DOHH2 (cell line): ENCODE measurements around the gene IPO13.

Source experiments
- H3F3A ChIP-seq: fragments of 200-600 bp; sonication (generic), shearing (Covaris generic); 2 replicates; pipeline ENCODE4 v1.6.0; 2016; ENCODE audit warnings: antibody characterized with exemption, mild to moderate bottlenecking; ENCODE audit not compliant: control insufficient read depth, insufficient read depth
- H3K27ac ChIP-seq: fragments of 200-600 bp; sonication (generic); 2 replicates; pipeline ENCODE4 v1.5.1; 2014; ENCODE audit warnings: low read depth, mild to moderate bottlenecking, low read length, moderate library complexity
- H3K27me3 ChIP-seq: fragments of 200-600 bp; sonication (generic); 2 replicates; pipeline ENCODE4 v1.6.1; 2014; ENCODE audit warnings: mild to moderate bottlenecking, low read length, mixed read lengths; ENCODE audit not compliant: control insufficient read depth
- H3K36me3 ChIP-seq: fragments of 200-600 bp; sonication (generic); 2 replicates; pipeline ENCODE4 v1.6.1; 2014; ENCODE audit warnings: mild to moderate bottlenecking, low read length, moderate library complexity, mixed read lengths; ENCODE audit not compliant: control insufficient read depth
- H3K4me1 ChIP-seq: fragments of 200-600 bp; sonication (generic); 2 replicates; pipeline ENCODE4 v1.6.1; 2014; ENCODE audit warnings: mild to moderate bottlenecking, low read length, mixed read lengths; ENCODE audit not compliant: control insufficient read depth
- H3K4me2 ChIP-seq: fragments of 200-600 bp; sonication (generic); 2 replicates; pipeline ENCODE4 v1.6.0; 2014; ENCODE audit warnings: mild to moderate bottlenecking, low read length, moderate library complexity
- H3K4me3 ChIP-seq: fragments of 200-600 bp; sonication (generic); 2 replicates; pipeline ENCODE4 v1.5.1; 2014; ENCODE audit warnings: mild to moderate bottlenecking, low read length, mixed read lengths
- H3K79me2 ChIP-seq: fragments of 200-600 bp; sonication (generic); 2 replicates; pipeline ENCODE4 v1.6.1; 2014; ENCODE audit warnings: mild to moderate bottlenecking, low read length, mixed read lengths; ENCODE audit not compliant: control insufficient read depth
- H3K9me2 ChIP-seq: fragments of 200-600 bp; sonication (generic); replicated peaks from 2 replicates; pipeline ENCODE4 v1.6.1; 2014; ENCODE audit warnings: mild to moderate bottlenecking, low read length, mixed read lengths; ENCODE audit not compliant: control insufficient read depth
- H3K9me3 ChIP-seq: fragments of 200-600 bp; sonication (generic); 2 replicates; pipeline ENCODE4 v1.6.1; 2014; ENCODE audit warnings: antibody characterized with exemption, low read length, mixed read lengths; ENCODE audit not compliant: control insufficient read depth, insufficient read depth
- H4K20me1 ChIP-seq: fragments of 200-600 bp; sonication (generic); 2 replicates; pipeline ENCODE4 v1.6.0; 2014; ENCODE audit warnings: low read depth, mild to moderate bottlenecking, antibody characterized with exemption, low read length, moderate library complexity; ENCODE audit not compliant: control insufficient read depth, insufficient read depth
- EZH2phosphoT487 ChIP-seq: fragments of 200-600 bp; sonication (generic); IDR thresholded peaks from 2 replicates; pipeline ENCODE4 v1.6.1; 2017; ENCODE audit warnings: borderline replicate concordance, mild to moderate bottlenecking, antibody characterized with exemption, low read length, moderate library complexity, mixed read lengths
- TF ChIP-seq, protein P1 (sequence below): fragments of 200-600 bp; sonication (generic); IDR thresholded peaks from one replicate; pipeline ENCODE4 v1.5.1; 2014; ENCODE audit warnings: antibody characterized with exemption, mild to moderate bottlenecking, low read depth, low read length; ENCODE audit not compliant: poor library complexity, severe bottlenecking

The IPO13 gene

DNA sequence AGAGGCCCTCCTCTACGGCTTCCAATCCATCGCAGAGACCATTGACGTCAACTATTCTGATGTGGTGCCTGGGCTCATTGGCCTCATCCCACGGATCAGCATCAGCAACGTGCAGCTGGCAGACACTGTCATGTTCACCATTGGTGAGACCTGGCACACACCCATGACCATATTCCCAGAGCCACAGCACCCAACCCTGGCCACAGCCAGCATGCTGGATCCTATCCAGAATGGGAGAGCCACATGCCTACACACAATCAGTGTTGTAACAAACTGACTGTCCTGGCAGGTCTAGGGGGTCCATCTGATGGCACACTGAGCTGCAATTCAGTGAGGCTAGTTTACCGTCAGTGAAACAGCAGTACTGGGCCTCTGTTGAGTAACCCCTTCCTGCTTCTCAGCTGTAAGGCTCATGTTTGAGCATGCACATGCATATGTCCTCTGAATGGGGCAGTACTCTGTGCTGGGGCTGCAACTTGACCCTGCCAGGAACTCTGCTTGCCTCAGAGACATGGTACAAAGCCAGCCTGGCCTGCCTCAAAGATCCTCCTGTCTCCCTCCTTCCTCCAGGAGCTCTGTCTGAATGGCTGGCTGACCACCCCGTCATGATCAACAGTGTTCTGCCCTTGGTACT lies 10.8 kb downstream of the IPO13 start:
- TF ChIP-seq, protein P1, sequence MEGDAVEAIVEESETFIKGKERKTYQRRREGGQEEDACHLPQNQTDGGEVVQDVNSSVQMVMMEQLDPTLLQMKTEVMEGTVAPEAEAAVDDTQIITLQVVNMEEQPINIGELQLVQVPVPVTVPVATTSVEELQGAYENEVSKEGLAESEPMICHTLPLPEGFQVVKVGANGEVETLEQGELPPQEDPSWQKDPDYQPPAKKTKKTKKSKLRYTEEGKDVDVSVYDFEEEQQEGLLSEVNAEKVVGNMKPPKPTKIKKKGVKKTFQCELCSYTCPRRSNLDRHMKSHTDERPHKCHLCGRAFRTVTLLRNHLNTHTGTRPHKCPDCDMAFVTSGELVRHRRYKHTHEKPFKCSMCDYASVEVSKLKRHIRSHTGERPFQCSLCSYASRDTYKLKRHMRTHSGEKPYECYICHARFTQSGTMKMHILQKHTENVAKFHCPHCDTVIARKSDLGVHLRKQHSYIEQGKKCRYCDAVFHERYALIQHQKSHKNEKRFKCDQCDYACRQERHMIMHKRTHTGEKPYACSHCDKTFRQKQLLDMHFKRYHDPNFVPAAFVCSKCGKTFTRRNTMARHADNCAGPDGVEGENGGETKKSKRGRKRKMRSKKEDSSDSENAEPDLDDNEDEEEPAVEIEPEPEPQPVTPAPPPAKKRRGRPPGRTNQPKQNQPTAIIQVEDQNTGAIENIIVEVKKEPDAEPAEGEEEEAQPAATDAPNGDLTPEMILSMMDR, result no peak
- no peak for TF ChIP-seq EZH2phosphoT487
- H3K4me2 ChIP-seq, result no peak overlapping the region
- H3K27me3 ChIP-seq, result no peaks in the 10 kb centered on the region
- peaks cover 29% of the 10 kb centered on the region for H3K36me3 ChIP-seq
- no peaks in the 10 kb centered on the region for H3K9me3 ChIP-seq
- peaks cover 12% of the 10 kb centered on the region for H3K79me2 ChIP-seq
- H4K20me1 ChIP-seq, result no peaks in the 10 kb centered on the region
- no peak overlapping the region for H3K4me3 ChIP-seq
- H3F3A ChIP-seq, result no peaks in the 10 kb centered on the region
- H3K9me2 ChIP-seq, result no peaks in the 10 kb centered on the region
- H3K4me1 ChIP-seq, result no peaks in the 10 kb centered on the region
- no peak overlapping the region for H3K27ac ChIP-seq

DNA sequence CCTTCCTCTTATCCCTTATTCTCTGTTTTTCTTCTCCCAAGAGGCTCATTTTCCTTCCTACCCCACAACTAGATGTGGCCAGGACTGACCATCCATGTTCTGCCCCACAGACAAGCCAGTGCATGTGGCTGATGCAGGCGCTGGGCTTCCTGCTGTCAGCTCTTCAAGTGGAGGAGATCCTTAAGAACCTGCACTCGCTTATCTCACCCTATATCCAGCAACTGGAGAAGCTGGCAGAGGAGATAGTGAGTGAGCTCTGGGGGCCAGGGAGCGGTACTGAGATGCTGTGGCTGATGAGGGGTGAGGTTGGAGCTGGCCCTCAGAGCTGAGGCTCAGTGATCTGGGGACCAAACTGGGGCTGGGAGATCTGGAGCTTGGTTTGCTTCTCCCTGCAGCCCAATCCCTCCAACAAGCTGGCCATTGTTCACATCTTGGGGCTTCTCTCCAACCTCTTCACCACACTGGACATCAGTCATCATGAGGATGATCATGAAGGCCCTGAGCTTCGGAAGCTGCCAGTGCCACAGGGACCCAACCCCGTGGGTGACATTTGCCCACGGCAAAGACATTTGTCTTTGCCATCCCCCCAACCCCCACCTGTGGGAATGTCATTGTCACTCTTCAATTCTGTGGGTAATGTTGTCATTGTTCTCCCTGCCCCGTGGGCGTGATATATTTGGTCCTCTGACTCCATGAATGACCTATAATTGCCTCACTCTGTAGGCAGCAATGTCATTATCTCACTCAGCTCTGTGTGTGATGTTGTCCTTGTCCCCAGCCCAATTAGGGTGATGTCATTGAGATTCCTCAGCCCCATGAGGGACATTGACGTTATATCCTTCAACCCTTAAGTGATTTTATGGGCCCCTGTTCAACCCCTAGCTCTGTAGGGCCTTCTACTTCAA lies 11.9 kb downstream of the IPO13 start:
- no peak overlapping the region for H3K27ac ChIP-seq
- H3K36me3 ChIP-seq, result peaks cover 29% of the 10 kb centered on the region
- no peaks in the 10 kb centered on the region for H3K4me1 ChIP-seq
- H3K9me3 ChIP-seq, result no peaks in the 10 kb centered on the region
- no peak for TF ChIP-seq EZH2phosphoT487
- TF ChIP-seq, protein P1, result no peak
- H3K79me2 ChIP-seq, result peaks cover 5% of the 10 kb centered on the region; the same call in 1 of the 2 replicates
- H3K4me3 ChIP-seq, result no peak overlapping the region
- no peaks in the 10 kb centered on the region for H4K20me1 ChIP-seq
- H3F3A ChIP-seq, result no peaks in the 10 kb centered on the region
- H3K9me2 ChIP-seq, result no peaks in the 10 kb centered on the region
- no peaks in the 10 kb centered on the region for H3K27me3 ChIP-seq
- no peak overlapping the region for H3K4me2 ChIP-seq

DNA sequence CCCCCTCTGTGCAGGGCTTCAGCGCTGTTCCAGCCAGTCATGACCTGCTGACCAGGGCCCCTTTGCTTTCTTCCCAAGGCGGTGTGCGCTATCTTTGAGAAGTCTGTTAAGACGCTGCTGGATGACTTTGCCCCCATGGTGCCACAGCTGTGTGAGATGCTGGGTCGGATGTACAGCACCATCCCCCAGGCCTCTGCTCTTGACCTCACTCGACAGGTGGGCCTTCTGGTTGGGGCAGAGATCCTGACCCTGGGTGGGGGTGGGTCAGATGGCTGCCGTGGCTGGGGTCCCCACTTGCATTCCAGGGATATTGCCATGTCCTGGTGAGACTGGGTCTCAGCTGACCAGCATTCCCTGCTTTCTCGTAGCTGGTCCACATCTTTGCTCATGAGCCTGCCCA lies 14.0 kb downstream of the IPO13 start:
- Histone ChIP-seq H3K9me3 (no peaks in the 10 kb centered on the region), H3K4me3 (no peak overlapping the region), H3K36me3 (peaks cover 29% of the 10 kb centered on the region), H3F3A (no peaks in the 10 kb centered on the region), H4K20me1 (no peaks in the 10 kb centered on the region), H3K9me2 (no peaks in the 10 kb centered on the region), H3K27me3 (no peaks in the 10 kb centered on the region), H3K79me2 (no peaks in the 10 kb centered on the region), H3K27ac (no peak overlapping the region), H3K4me2 (no peak overlapping the region), H3K4me1 (no peaks in the 10 kb centered on the region)
- TF ChIP-seq, protein P1, result no peak
- no peak for TF ChIP-seq EZH2phosphoT487
